Hypothalamus (tissue), 51 donors: ENCODE results near the gene PRR23B.
"Not testable (repeated sequence)": the region's sequence is repeated elsewhere in the genome, so short reads cannot be mapped to it uniquely, and the experiment has no call there.

Experiments
- DNase-seq, 51 donors: peaks; one replicate each; lab custom pipeline; 2025; lab: John Stamatoyannopoulos, UW

PRR23B gene

DNA sequence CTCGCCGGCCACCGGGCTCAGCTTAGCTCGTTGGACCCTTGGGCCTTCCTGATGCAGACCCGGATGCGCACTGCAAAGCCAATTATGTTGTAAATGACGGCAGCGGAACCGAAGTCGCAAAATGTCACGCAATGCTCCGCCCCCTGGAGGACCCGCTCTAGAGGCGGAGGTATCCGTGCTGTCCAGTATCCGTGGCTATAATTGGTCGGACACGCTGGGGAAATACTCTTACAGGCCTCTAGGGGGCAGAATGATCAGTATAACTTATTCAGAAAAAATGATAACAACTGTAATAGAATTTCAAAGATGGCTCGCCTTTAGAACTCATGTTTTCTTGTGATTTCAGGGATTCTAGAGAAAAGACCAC lies at the start of gene PRR23B:
TSS of gene PRR23B (minus strand) at position 59 of the 367 bp plus-strand sequence. CDS start 265 bp downstream, outside the sequence.
- no peak for DNase-seq

DNA sequence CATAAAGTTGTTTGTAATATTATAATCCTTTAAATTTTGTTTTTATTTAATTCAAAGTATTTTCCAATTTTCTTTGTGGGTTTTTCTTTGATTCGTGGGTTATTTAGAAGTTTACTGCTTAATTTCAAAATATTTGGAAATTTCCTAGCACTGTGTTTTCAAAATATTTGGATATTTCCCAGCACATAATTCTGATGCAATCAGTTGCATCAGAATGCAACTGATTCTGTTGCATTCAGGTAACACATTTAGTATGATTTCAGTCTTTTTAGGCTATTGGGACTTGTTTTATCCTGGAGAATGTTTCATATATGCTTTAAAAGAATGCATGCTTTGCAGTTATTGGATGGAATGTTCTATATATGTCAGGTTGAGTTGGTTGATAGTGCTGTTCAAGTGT lies 42.2 kb upstream of the PRR23B start:
- no peak for DNase-seq

DNA sequence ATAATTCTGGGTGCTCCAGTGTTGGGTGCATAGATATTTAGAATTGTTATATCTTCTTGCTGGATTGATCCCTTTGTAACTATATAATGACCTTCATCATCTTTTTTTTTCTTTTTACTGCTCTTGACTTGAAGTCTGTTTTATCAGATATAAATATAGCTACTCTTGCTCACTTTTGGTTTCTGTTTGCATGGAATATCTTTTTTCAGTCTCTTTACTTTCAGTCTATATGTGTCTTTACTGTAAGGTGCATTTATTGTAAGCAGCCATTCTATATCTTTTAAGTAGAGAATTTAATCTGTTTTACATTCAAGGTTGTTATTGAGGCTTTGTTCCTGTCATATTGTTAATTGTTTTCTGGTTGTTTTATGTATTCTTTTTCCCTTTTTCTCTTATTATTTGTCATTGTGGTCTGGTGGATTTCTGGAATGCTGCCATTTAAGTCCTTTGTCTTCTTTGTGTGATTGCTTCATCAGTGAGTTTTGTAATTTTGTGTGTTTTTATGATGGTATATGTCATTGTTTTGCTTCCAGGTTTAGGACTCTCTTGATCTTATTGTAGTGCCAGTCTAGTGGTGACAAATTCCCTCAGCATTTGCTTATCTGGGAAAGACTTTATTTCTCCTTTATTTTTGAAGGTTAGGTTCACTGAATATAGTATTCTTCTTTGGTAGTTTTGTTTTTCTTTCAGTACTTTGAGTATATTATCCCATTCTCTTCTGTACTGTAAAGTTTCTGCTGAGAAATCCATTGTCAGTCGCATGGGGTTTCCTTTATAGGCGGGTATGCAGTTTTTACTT lies 32.3 kb upstream of the PRR23B start:
- no peak for DNase-seq

DNA sequence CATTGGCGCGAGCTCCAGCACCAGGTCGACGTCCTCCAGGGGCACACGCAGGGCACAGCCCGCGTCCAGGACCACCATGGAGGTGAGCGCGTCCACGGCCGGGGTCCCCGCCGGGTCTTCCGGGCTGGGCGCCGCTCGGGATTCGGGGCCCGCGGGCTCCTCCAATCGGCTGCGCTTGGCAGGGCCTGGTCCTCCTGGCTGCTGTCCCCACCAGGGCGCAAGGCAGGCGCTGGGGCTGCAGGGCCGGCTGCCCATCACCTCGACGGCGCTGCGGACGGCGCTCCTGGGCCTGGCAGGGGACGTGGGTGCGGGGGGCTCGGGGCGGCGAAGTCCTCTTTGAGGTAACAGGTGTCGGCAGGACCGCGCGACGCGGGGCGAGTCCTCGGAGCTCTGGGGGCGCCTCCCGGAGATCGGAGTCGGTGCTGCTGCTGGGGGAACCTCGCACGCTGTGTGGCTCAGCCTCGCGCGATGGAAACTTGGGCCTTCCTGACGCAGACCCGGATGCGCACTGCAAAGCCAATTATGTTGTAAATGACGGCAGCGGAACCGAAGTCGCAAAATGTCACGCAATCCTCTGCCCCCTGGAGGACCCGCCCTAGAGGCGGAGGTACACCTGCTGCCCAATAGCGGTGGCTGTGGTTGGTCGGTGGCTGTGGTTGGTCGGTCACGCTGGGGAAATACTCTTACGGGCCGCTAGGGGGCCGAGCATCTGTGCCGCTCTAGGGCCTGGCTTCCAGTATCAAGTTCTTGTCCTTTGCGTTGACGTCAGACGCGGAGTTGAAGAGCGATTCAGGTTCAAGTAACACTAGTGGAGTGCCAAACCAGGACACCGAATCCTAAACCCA lies 23.9 kb upstream of the PRR23B start, which contains the start of gene PRR23C:
TSS of gene PRR23C (minus strand) at position 527 of the 845 bp plus-strand sequence. CDS start at position 255, 272 bp downstream.
- no peak for DNase-seq

DNA sequence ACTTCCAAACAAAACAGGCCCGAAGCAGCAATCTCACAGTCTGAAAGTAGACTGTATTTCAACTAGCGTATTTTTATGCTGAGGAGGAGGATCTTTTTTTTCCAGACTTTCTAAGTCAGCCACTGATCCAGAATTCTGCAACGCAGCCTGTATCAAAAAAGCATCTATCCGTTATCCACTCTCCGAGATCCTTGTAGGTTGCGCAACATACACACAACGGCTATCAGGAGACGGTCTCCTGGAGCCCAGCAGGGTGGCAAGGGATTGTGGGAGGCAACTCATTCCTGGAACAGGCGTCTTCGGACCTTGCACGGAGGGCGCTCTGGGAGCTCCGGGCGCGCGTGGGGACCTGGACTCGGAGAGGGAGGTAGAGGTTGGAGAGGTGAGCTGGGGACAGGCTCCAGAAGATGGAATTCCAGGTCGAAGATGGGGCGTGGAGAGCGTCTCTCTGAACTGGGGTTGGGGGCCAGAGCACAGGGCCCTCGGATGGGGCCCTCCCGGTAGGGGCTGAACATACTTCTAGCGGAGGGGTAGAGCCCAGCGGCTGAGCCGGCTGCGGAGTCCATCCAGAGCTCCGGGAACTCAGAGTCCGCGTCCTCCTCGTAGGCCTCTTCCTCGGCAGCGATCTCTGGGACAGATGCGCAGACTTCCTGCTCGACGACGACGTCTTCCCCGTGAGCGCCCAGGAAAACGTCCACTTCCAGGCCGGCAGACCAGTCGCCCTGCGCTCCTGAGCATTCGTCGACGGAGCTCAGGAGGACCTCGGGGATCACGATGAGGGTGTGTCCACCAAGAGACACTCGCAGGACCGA lies 23.0 kb upstream of the PRR23B start:
- no peak for DNase-seq

DNA sequence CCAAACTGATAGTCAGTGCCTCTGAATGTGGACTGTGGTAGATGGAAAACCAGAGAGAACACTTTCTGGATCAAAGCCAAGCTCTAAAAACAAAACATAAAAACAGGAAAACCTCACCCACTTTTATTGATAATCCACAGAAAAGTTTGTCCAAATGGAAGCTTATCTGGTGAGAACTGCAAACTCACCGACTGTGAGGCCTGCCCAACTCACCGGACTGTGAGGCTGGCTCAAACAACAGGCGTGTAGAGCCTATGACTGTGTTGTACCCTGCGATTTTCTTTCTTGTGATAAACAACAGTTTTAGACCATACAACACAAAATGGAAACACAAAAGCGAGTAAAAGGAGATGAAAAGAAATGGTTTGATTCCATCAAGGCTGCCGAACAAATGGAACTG lies 16.8 kb upstream of the PRR23B start:
- no peak for DNase-seq

DNA sequence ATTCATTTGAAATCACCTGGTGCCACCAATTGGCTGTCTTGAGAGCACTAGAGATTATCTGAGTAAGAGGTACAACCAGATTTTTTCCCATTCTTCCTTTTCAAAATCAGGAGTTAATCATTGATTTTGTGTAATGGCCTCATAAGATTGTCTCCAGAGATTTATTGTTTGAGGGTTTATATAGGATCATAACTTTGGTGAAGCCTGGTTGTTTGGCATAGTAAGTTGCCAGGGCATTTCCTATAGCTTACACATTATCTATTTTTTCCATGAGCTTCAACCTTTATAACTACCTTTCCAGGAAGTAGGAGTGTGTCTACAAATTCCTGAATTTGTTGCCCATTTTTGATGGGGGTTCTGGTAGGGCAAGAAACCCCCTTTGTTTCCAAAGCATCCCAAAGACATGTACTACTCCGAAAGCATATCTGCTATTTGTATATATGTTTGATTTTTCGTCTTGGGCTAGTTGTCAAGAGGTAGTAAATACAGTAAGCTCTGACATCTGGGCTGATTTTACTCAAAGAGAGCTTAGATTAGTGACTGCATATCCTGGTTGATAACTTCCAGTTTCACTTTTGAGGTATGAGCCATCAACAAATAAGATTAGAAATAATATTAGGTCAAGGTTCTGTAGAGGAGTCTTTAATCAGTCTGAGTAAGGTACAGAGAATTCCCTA lies 11.7 kb upstream of the PRR23B start:
- DNase-seq: no peak

DNA sequence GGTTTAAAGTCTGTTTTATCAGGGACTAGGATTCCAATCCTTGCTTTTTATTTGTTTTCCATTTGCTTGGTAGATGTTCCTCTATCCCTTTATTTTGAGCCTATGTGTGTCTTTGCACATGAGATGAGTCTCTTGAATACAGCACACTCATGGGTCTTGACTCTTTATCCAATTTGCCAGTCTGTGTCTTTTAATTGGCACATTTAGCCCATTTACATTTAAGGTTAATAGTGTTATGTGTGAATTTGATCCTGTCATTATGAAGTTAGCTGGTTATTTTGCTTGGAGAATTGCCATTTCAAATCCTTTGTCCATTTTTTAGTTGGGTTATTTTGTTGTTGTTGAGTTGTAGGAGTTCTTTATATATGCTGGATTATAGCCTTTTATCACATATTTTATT lies 9.8 kb upstream of the PRR23B start:
- not testable (repeated sequence) for DNase-seq

DNA sequence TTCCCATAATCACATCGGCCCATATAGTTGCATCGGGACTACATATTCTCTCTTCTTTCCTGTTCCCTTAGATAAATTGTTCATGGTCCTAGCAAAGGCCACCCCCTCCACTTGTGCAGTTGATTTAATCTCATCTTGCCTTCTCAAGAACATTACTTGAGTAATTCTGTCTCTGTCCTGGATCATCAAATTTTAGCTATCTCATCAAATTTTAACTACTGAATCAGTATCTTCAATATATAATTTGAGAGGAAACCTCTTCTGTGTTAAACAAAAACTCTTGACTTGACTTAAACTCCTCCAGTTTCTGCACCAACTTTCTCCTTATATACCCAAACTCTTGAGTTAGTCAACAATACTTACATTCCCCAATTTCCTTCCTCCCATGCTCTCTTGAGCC lies 4.2 kb upstream of the PRR23B start:
- DNase-seq: no peak

DNA sequence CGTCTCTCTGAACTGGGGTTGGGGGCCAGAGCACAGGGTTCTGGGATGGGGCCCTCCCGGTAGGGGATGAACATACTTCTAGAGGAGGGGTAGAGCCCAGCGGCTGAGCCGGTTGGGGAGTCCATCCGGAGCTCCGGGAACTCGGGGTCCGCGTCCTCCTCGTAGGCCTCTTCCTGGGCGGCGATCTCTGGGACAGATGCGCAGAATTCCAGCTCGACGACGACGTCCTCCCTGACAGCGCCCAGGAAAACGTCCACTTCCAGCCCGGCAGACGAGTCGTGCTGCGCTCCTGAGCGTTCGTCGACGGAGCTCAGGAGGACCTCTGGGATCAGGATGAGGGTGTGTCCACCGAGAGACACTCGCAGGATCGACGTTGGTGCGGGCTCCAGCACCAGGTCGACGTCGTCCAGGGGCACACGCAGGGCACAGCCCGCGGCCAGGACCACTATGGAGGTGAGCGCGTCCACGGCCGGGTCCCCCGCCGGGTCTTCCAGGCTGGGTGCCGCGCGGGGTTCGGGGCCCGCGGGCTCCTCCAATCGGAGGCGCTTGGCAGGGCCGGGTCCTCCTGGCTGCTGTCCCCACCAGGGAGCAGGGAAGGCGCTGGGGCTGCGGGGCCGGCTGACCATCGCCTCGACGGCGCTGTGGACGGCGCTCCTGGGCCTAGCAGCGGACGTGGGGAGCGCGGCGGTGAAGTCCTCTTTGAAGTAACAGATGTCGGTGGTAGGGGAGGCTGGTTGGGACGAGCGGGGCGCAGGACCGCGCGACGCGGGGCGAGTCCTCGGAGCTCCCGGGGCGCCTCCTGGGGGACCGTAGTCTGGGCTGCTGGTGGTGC lies 474 bp downstream of the PRR23B start:
- no peak for DNase-seq

DNA sequence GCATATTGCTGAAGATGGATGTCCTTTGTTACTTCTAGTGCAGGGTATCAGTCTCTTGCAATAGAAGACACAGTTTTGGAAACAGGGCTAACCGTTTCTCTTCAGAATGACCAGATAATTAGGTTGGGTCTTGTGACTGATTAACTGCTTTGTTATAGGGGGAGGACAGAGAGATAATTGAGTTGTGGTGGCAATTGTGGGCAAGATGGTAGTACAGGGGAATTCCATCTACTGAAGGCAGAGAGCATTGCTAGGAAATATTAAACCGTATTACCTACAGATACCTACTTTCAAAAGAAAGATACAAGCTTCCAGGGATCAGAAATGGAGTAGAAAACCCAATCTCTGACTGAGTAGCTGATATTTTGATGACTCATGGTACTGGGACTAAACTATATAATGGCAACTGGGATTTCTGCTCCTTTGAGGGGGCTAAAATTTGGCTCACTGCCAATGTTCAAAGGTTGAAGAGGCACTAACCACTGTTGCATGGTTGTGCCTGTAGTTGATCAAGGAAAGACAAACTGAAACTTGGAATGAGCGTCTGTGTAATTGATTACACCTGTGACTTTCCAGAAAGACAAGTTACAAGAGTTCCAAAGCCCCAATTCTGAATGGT lies 4.2 kb downstream of the PRR23B start:
- DNase-seq: no peak

DNA sequence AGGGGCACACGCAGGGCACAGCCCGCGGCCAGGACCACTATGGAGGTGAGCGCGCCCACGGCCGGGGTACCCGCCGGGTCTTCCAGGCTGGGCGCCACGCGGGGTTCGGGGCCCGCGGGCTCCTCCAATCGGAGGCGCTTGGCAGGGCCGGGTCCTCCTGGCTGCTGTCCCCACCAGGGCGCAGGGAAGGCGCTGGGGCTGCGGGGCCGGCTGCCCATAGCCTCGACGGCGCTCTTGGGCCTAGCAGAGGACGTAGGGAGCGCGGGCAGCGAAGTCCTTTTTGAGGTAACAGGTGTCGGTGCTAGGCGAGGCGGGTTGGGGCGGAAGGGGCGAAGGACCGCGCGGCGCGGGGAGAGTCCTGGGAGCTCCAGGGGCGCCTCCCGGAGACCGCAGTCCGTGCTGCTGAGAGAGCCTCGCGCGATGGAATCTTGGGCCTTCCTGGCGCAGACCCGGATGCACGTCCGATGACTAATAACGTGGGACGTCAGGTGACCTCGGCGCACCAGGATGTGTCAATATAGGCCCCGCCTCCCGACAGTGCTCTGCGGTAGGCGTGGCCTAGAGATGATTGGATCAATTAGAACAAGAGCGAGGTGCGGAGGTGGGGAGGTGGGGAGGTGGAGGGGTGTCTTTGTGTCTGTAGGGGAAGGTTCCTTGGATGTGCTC lies 14.5 kb downstream of the PRR23B start, which contains the start of gene PRR23A:
TSS of gene PRR23A (minus strand) at position 218 of the 666 bp plus-strand sequence. CDS start at position 218, 0 bp downstream.
- DNase-seq: no peak

DNA sequence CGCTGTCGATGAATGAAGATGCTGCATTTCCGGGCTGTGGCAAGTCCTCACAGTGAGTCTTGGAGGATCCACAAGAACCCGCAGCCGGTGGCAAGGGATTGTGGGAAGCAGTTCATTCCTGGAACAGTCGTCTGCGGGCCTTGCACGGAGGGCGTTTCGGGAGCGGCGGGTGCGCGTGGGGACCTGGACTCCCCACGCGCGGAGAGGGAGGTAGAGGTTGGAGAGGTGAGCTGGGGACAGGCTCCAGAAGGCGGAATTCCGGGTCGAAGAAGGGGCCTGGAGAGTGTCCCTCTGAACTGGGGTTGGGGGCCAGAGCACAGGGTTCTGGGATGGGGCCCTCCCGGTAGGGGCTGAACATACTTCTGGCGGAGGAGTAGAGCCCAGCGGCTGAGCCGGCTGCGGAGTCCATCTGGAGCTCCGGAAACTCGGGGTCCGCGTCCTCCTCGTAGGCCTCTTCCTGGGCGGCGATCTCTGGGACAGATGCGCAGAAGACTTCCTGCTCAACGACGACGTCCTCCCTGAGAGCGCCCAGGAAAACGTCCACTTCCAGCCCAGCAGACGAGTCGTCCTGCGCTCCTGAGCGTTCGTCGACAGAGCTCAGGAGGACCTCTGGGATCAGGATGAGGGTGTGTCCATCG lies 15.3 kb downstream of the PRR23B start:
- DNase-seq: no peak

DNA sequence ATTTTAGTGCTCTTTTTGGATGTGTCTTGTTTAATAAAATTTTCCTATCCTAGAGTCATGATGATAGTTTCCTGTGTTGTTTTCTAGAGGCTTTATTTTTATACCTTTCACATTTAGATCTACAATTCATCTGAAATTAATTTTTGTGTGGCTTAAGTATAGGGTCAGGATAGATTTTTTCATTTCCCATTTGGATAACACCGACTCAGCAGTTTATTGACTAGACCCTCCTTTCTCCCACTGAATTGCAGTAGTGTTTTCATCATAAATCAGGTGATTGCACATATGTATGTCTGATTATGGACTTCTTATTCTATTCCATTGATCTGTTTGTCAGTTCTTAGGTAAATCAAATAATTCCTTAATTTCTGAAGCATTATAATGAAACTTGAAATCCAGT lies 25.0 kb downstream of the PRR23B start:
- DNase-seq: no peak

DNA sequence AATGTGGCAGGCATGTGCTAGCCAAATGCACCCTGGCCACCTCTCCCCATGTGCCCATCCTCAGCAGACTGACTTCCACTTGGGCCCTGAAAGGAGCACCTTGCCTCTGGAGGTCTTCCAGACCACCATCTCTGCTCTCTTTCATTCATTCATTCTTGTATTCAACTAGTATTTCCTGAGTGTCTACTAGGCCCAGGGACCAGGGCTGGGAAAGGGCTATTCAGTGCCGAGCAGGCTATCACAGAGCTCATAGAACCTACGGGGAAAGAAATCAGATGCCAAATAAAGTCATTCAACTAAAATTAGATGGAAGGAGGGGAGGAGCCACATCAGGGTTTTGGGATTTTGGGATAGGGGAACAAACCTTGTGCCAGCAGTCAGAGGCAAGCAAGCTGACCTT lies 33.5 kb downstream of the PRR23B start:
- DNase-seq: no peak

DNA sequence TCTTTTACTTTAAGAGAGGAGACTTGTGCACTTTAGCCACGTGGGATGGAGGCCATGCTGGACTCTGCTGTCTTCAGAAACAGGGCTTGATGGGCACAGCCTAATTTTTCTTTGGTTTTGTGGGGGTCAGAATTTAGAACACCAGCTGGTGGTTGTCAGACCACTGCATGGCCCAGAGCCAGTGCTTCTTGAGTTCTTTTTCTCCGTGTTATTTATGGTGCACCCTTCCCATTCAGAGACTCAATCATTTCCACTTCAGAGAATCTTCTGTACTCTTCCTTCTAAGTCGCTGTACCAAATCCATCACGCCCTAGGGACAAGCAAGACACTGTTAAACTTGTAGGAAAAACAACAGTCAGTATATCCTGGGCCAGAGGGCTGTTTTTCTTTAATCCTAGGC lies 34.8 kb downstream of the PRR23B start:
- no peak for DNase-seq

DNA sequence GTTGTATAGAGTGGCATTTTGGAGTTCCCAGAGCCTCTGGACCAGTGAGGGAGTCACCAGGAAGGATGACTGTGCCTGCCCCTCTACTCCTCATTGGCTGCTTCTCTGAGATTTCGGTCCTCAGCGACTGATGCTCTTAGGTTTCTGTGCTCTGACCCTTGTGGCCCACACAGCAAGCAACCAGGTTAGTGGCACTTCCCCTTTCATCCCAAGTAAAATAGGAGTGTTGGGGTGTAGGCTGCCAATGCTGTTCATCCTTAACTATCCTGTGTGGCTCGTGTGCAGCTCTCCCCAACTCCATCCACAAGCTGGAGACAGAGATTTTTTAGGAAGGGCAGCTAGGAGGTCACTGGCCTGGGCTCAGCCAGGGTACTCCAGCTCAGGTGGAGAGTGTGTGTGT lies 35.9 kb downstream of the PRR23B start:
- DNase-seq: no peak

DNA sequence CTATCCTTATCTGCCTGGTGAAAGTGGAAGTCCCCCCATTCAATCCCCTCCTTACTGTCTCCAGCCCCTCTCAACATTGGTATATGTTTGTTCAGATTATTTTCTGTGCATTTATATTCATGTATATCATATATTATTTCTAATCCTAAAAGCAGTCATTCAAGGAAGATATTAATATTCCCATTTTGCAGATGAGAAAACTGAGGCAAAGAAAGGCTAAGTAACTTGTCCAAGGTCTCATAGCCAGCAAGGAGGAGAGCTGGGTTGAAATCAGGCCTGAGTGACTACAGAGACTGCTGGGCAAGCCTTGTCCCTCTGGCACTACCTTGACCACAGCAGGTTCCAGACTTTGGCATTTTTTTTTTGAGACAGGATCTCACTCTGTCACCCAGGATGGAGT lies 44.7 kb downstream of the PRR23B start:
- no peak for DNase-seq
